HepG2 (cell line): ENCODE results near the gene TRERF1. TPM values are rescaled to one million over a fixed set of nuclear protein-coding genes. Genes with fewer than 3 reads are reported as not detected.

ENCODE experiments used
- ATAC-seq: fragments of 200-7000 bp; cut with Tn5 transposase; 3 replicates; pipeline ENCODE4 v1.9.1; 2020; ENCODE audit warnings: mild to moderate bottlenecking, moderate library complexity
- BruUV-seq: library from RNA; stranded (reverse); fragments of 400-500 nt; replicated peaks from 2 replicates; lab custom pipeline; 2021; lab: Mats Ljungman, UMichigan
- CTCF ChIA-PET: fragments of 300-600 bp; formaldehyde crosslinking; extraction: SDS; loops from one replicate; lab custom pipeline; 2021; ENCODE audit warnings: low total read pairs, inconsistent platforms, low intra/inter-chr PET ratio; lab: Yijun Ruan, JAX
- POLR2A ChIA-PET: fragments of 350-600 bp; sonication (Branson Sonifier 250); formaldehyde crosslinking; loops from one replicate; lab custom pipeline; 2020; ENCODE audit warnings: antibody characterized with exemption, inconsistent platforms; lab: Yijun Ruan, JAX
- DNase-seq: peaks from one replicate; pipeline ENCODE4 v3.0.0-alpha.2; 2015; ENCODE audit warnings: low spot score
- FAIRE-seq: peaks from 3 replicates; lab custom pipeline; 2011; peaks lifted over from hg19 to GRCh38; lab: Jason Lieb, UNC
- H2AFZ ChIP-seq: one replicate; pipeline ENCODE4 v1.6.1; 2011; ENCODE audit warnings: low read length, inconsistent platforms
- H3K27ac ChIP-seq: fragments of 300-600 bp; 3 replicates; pipeline ENCODE4 v1.8.0; 2011; ENCODE audit warnings: mixed run types, mild to moderate bottlenecking, mixed read lengths, low read length, inconsistent platforms; ENCODE audit not compliant: insufficient read depth; ENCODE audit errors: extremely low read length
- H3K27me3 ChIP-seq, 2 experiments: fragments of 200-600 bp in 1 of 2; 2 replicates in 1 of 2; 3 replicates in 1 of 2; pipeline versions ENCODE4 v1.6.0 to v1.8.0; 2011; ENCODE audit warnings: low read length in 2 of 2, mild to moderate bottlenecking in 2 of 2, moderate library complexity in 2 of 2, inconsistent platforms in 1 of 2; ENCODE audit not compliant: insufficient read depth in 2 of 2, control insufficient read depth in 1 of 2
- H3K36me3 ChIP-seq, 2 experiments: fragments of 200-600 bp in 1 of 2; replicated peaks in 1 of 2; 2 replicates in 1 of 2; 3 replicates in 1 of 2; pipeline versions ENCODE4 v1.5.1 to v1.8.0; 2011; ENCODE audit warnings: low read length in 2 of 2, inconsistent platforms in 1 of 2; ENCODE audit not compliant: insufficient read depth in 2 of 2, control insufficient read depth in 1 of 2
- H3K4me1 ChIP-seq: 2 replicates; pipeline ENCODE4 v1.5.1; 2012; ENCODE audit warnings: low read length, inconsistent platforms; ENCODE audit not compliant: insufficient read depth
- H3K4me2 ChIP-seq: 2 replicates; pipeline ENCODE4 v1.6.0; 2011; ENCODE audit warnings: low read depth, low read length, inconsistent platforms
- H3K4me3 ChIP-seq, 3 experiments: fragments of 200-600 bp in 1 of 3; sonication (generic), shearing (Covaris generic) in 1 of 3; replicated peaks in 1 of 3; 2 replicates each; pipeline ENCODE4 v1.5.1; 2011 to 2016; ENCODE audit warnings: low read length in 3 of 3, inconsistent platforms in 2 of 3, low read depth in 2 of 3, mild to moderate bottlenecking in 2 of 3, control low read depth in 1 of 3, mixed read lengths in 1 of 3; ENCODE audit not compliant: insufficient read depth in 1 of 3
- H3K79me2 ChIP-seq: one replicate; pipeline ENCODE4 v1.6.1; 2011; ENCODE audit warnings: low read length, inconsistent platforms; ENCODE audit not compliant: insufficient read depth
- H3K9ac ChIP-seq: 2 replicates; pipeline ENCODE4 v1.6.0; 2011; ENCODE audit warnings: mild to moderate bottlenecking, low read depth, low read length, inconsistent platforms; ENCODE audit not compliant: insufficient read depth
- H3K9me3 ChIP-seq: 2 replicates; pipeline ENCODE4 v1.5.1; 2012; ENCODE audit warnings: mild to moderate bottlenecking, low read length
- H4K20me1 ChIP-seq: 2 replicates; pipeline ENCODE4 v1.6.0; 2011; ENCODE audit warnings: inconsistent platforms, mild to moderate bottlenecking, low read length, moderate library complexity; ENCODE audit not compliant: insufficient read depth
- GPN1 ChIP-seq: sonication (generic); formaldehyde crosslinking; IDR thresholded peaks from 2 replicates; pipeline ENCODE4 v1.5.1; 2020; ENCODE audit warnings: missing genetic modification reagents, borderline replicate concordance
- RBM22 ChIP-seq: fragments of 200-400 bp; formaldehyde crosslinking; optimal IDR thresholded peaks from 2 replicates; pipeline ENCODE3; 2017; ENCODE audit warnings: mild to moderate bottlenecking, low read length, moderate library complexity
- RORA ChIP-seq: sonication (generic); formaldehyde crosslinking; IDR thresholded peaks from 2 replicates; pipeline ENCODE4 v1.5.0; 2020; ENCODE audit warnings: mild to moderate bottlenecking, missing genetic modification reagents, moderate library complexity
- SRF ChIP-seq: IDR thresholded peaks from 2 replicates; pipeline ENCODE4 v1.6.1; 2011; ENCODE audit warnings: mild to moderate bottlenecking, low read depth, low read length, moderate library complexity
- ZNF407 ChIP-seq: sonication (generic); formaldehyde crosslinking; IDR thresholded peaks from one replicate; pipeline ENCODE4 v1.5.1; 2020; ENCODE audit warnings: mild to moderate bottlenecking, missing genetic modification reagents; ENCODE audit errors: not compliant biosample characterization
- ZNF839 ChIP-seq: sonication (generic); formaldehyde crosslinking; IDR thresholded peaks from 2 replicates; pipeline ENCODE4 v1.4.0; 2020; ENCODE audit warnings: missing genetic modification reagents, mild to moderate bottlenecking, borderline replicate concordance
- WGBS: methylation state at CpG from one replicate; pipeline ENCODE4 v1.1.6; 2017; ENCODE audit warnings: low lambda C conversion rate; 5-methylcytosine and 5-hydroxymethylcytosine counted together
- in situ Hi-C: cut with HindIII; loops from 2 replicates; pipeline ENCODE4 v1.10.0; 2017; ENCODE audit warnings: low pct_unique_long_range_greater_than_20kb; ENCODE audit not compliant: extremely low pct_ligation_motif_present
- intact Hi-C: fragments of 100-400 bp; cut with micrococcal nuclease; formaldehyde crosslinking; loops from one replicate; pipeline ENCODE4 v1.10.0; 2022; ENCODE audit not compliant: unreplicated experiment
- polyA plus RNA-seq, 8 experiments: library from polyadenylated mRNA; depleted of rRNA in 3 of 8; stranded (reverse) in 7 of 8; unstranded in 1 of 8; fragments of >200 nt; fragmentation: Illumina TruSeq in 4 of 8; extraction: Trizol in 4 of 8; gene quantifications; 2 replicates each; pipeline versions ENCODE4 v1.2.1 to v1.2.3, GENCODE V29; 2011 to 2016; ENCODE audit warnings: low read depth in 4 of 8, missing spikeins in 1 of 8, mixed read lengths in 1 of 8; ENCODE audit not compliant: insufficient read depth in 1 of 8
- total RNA-seq, 5 experiments: library from RNA; depleted of rRNA; stranded (reverse); fragments of >200 nt; fragmentation: Illumina TruSeq; extraction: Trizol; gene quantifications; 2 replicates each; pipeline ENCODE4 v1.2.3, GENCODE V29; 2016; ENCODE audit warnings: low read depth in 1 of 5

TRERF1 gene
- total and polyA plus RNA-seq, 2 of the 13 experiments (the other 11 are each of a cell fraction or from before 2014, with no cell fraction given) = 0.02 TPM; not detected in 1

GRCh38 chr6:42378125-42378524, 73.6 kb downstream of the TRERF1 start:
- Histone ChIP-seq H3K4me2 (no peak overlapping the region), H3K27me3 (peaks cover 2 to 28% of the 10 kb centered on the region in 2 experiments; a peak in 4 of 5 replicates), H4K20me1 (no peaks in the 10 kb centered on the region), H3K36me3 (no peaks in the 10 kb centered on the region), H3K27ac (no peak overlapping the region), H3K9me3 (no peaks in the 10 kb centered on the region), H3K79me2 (no peaks in the 10 kb centered on the region), H3K4me1 (no peaks in the 10 kb centered on the region), H3K9ac (no peak overlapping the region), H2AFZ (no peak overlapping the region), H3K4me3 (no peak overlapping the region)
- DNase-seq (no peak), ATAC-seq (no peak), FAIRE-seq (no peak)
- WGBS = 41% methylated on average over 5 of the region's 5 CpGs
- ChIA-PET POLR2A (no interaction called here), CTCF (no interaction called here)
- in situ Hi-C loops = no loop called here
- no TSS peak for BruUV-seq
- intact Hi-C loops = no loop called here
- no peak for TF ChIP-seq SRF
- TF ChIP-seq GPN1 (CRISPR knock-in tag) = no peak
- TF ChIP-seq RBM22 = no peak
- TF ChIP-seq ZNF839 (CRISPR knock-in tag) = no peak
- no peak for TF ChIP-seq RORA (CRISPR knock-in tag)
- TF ChIP-seq ZNF407 (CRISPR knock-in tag) = no peak
